ENCODE results near the gene REXO1.
A peak's percentile ranks its signal among the peaks of the same experiment; 100 is the strongest.

Gene REXO1

GRCh38 chr19:1884719-1885334, 36.5 kb upstream of the REXO1 start:
- Histone ChIP-seq H3K27ac (ENCODE audit: low read length, poor library complexity, severe bottlenecking) (peak overlapping the region; percentile 7), H3K14ac (ENCODE audit: low read length in 2 of 2) (peak overlapping the region in 1 of 2 experiments; percentile 87), H3K27me3 (ENCODE audit: control insufficient read depth in 1 of 2, insufficient read depth in 1 of 2, low read length in 2 of 2) (no peaks in the 10 kb centered on the region), H4K91ac (ENCODE audit: low read length) (peak overlapping the region; percentile 76), H2BK15ac (ENCODE audit: low read depth, poor library complexity, severe bottlenecking) (no peak overlapping the region), H2BK5ac (ENCODE audit: low read depth, low read length, poor library complexity, severe bottlenecking) (no peak overlapping the region), H2AK5ac (ENCODE audit: low read length, severe bottlenecking) (no peak overlapping the region), H4K8ac (ENCODE audit: low read length) (no peak overlapping the region), H2AFZ (ENCODE audit: low read depth, low read length) (no peak overlapping the region), H3K18ac (ENCODE audit: low read depth in 1 of 2, low read length in 2 of 2) (peak overlapping the region; percentile 80 to 91), H3K4me2 (ENCODE audit: low read length, poor library complexity, severe bottlenecking) (peak overlapping the region; percentile 68), H3K4me3 (ENCODE audit: insufficient read depth in 1 of 2, low read depth in 1 of 2, low read length in 2 of 2) (peak overlapping the region; percentile 90 to 91), H3K79me1 (replicated peaks; ENCODE audit: low read length, poor library complexity, severe bottlenecking) (peaks cover 9% of the 10 kb centered on the region), H3K36me3 (ENCODE audit: control insufficient read depth in 1 of 2, insufficient read depth in 2 of 2, low read depth in 1 of 2, low read length in 2 of 2) (peaks cover 0 to 26% of the 10 kb centered on the region in 2 experiments), H3K9me3 (ENCODE audit: control insufficient read depth, low read length) (no peaks in the 10 kb centered on the region), H2BK12ac (ENCODE audit: low read length in 2 of 2) (peak overlapping the region in 1 of 2 experiments; percentile 25), H3K4ac (ENCODE audit: low read depth in 1 of 2, low read length in 2 of 2) (peak overlapping the region; percentile 89 to 98), H3K23ac (ENCODE audit: low read length in 2 of 2) (peak overlapping the region in 1 of 2 experiments; percentile 85), H3K4me1 (ENCODE audit: control insufficient read depth, insufficient read depth, low read depth, low read length) (peaks cover 29% of the 10 kb centered on the region), H3K9ac (ENCODE audit: low read length) (peak overlapping the region; percentile 94), H2BK120ac (ENCODE audit: low read depth, low read length) (peak overlapping the region; percentile 68)
- under 1% methylated on average over 35 of the region's 56 CpGs for WGBS
- peak; percentile 37 for DNase-seq

GRCh38 chr19:1884291-1884718, 36.0 kb upstream of the REXO1 start:
- Histone ChIP-seq H3K27ac (ENCODE audit: low read length, poor library complexity, severe bottlenecking) (no peak overlapping the region), H3K4me3 (ENCODE audit: insufficient read depth in 1 of 2, low read depth in 1 of 2, low read length in 2 of 2) (peak overlapping the region; percentile 90 to 91), H3K27me3 (ENCODE audit: control insufficient read depth in 1 of 2, insufficient read depth in 1 of 2, low read length in 2 of 2) (no peaks in the 10 kb centered on the region), H4K91ac (ENCODE audit: low read length) (no peak overlapping the region), H3K14ac (ENCODE audit: low read length in 2 of 2) (no peak overlapping the region), H3K23ac (ENCODE audit: low read length in 2 of 2) (peak overlapping the region in 1 of 2 experiments; percentile 54), H3K18ac (ENCODE audit: low read depth in 1 of 2, low read length in 2 of 2) (peak overlapping the region; percentile 4 to 91), H3K9me3 (ENCODE audit: control insufficient read depth, low read length) (no peaks in the 10 kb centered on the region), H3K4me1 (ENCODE audit: control insufficient read depth, insufficient read depth, low read depth, low read length) (peaks cover 29% of the 10 kb centered on the region), H2BK15ac (ENCODE audit: low read depth, poor library complexity, severe bottlenecking) (no peak overlapping the region), H2AK5ac (ENCODE audit: low read length, severe bottlenecking) (no peak overlapping the region), H2BK5ac (ENCODE audit: low read depth, low read length, poor library complexity, severe bottlenecking) (no peak overlapping the region), H2BK12ac (ENCODE audit: low read length in 2 of 2) (no peak overlapping the region), H4K8ac (ENCODE audit: low read length) (no peak overlapping the region), H3K4ac (ENCODE audit: low read depth in 1 of 2, low read length in 2 of 2) (peak overlapping the region; percentile 5 to 56), H2BK120ac (ENCODE audit: low read depth, low read length) (no peak overlapping the region), H3K9ac (ENCODE audit: low read length) (peak overlapping the region; percentile 94), H3K36me3 (ENCODE audit: control insufficient read depth in 1 of 2, insufficient read depth in 2 of 2, low read depth in 1 of 2, low read length in 2 of 2) (peaks cover 0 to 26% of the 10 kb centered on the region in 2 experiments), H2AFZ (ENCODE audit: low read depth, low read length) (no peak overlapping the region), H3K4me2 (ENCODE audit: low read length, poor library complexity, severe bottlenecking) (peak overlapping the region; percentile 68), H3K79me1 (replicated peaks; ENCODE audit: low read length, poor library complexity, severe bottlenecking) (peaks cover 9% of the 10 kb centered on the region)
- whole genome bisulfite sequencing: 19% methylated on average over 11 of the region's 11 CpGs
- DNase-seq: no peak

- Histone ChIP-seq H3K79me1 (replicated peaks; ENCODE audit: low read length, poor library complexity, severe bottlenecking) (peaks cover 9% of the 10 kb centered on the region), H3K9ac (ENCODE audit: low read length) (peak overlapping the region; percentile 94), H3K36me3 (ENCODE audit: control insufficient read depth in 1 of 2, insufficient read depth in 2 of 2, low read depth in 1 of 2, low read length in 2 of 2) (peaks cover 0 to 29% of the 10 kb centered on the region in 2 experiments), H2AK5ac (ENCODE audit: low read length, severe bottlenecking) (no peak overlapping the region), H3K4me3 (ENCODE audit: insufficient read depth in 1 of 2, low read depth in 1 of 2, low read length in 2 of 2) (peak overlapping the region in 1 of 2 experiments; percentile 91), H3K27me3 (ENCODE audit: control insufficient read depth in 1 of 2, insufficient read depth in 1 of 2, low read length in 2 of 2) (no peaks in the 10 kb centered on the region), H3K27ac (ENCODE audit: low read length, poor library complexity, severe bottlenecking) (no peak overlapping the region), H3K23ac (ENCODE audit: low read length in 2 of 2) (peak overlapping the region in 1 of 2 experiments; percentile 54), H2BK12ac (ENCODE audit: low read length in 2 of 2) (no peak overlapping the region), H3K4me1 (ENCODE audit: control insufficient read depth, insufficient read depth, low read depth, low read length) (peaks cover 29% of the 10 kb centered on the region), H4K91ac (ENCODE audit: low read length) (no peak overlapping the region), H2BK5ac (ENCODE audit: low read depth, low read length, poor library complexity, severe bottlenecking) (no peak overlapping the region), H3K4ac (ENCODE audit: low read depth in 1 of 2, low read length in 2 of 2) (peak overlapping the region; percentile 3 to 25), H3K18ac (ENCODE audit: low read depth in 1 of 2, low read length in 2 of 2) (no peak overlapping the region), H4K8ac (ENCODE audit: low read length) (no peak overlapping the region), H2BK120ac (ENCODE audit: low read depth, low read length) (no peak overlapping the region), H2AFZ (ENCODE audit: low read depth, low read length) (no peak overlapping the region), H3K4me2 (ENCODE audit: low read length, poor library complexity, severe bottlenecking) (peak overlapping the region; percentile 68), H3K9me3 (ENCODE audit: control insufficient read depth, low read length) (no peaks in the 10 kb centered on the region), H2BK15ac (ENCODE audit: low read depth, poor library complexity, severe bottlenecking) (no peak overlapping the region), H3K14ac (ENCODE audit: low read length in 2 of 2) (no peak overlapping the region)
- WGBS: 78% methylated on average over 7 of the region's 8 CpGs
- DNase-seq: no peak
Measured at GRCh38 chr19:1883784-1884183, 35.5 kb upstream of the REXO1 start.

- peaks cover 0 to 34% of the 10 kb centered on the region in 2 experiments for H3K36me3 ChIP-seq (ENCODE audit: control insufficient read depth in 1 of 2, insufficient read depth in 2 of 2, low read depth in 1 of 2, low read length in 2 of 2)
- peak overlapping the region in 1 of 2 experiments; percentile 4 for H3K14ac ChIP-seq (ENCODE audit: low read length in 2 of 2)
- no peak overlapping the region for H2BK12ac ChIP-seq (ENCODE audit: low read length in 2 of 2)
- no peak overlapping the region for H2AK5ac ChIP-seq (ENCODE audit: low read length, severe bottlenecking)
- H2BK15ac ChIP-seq (ENCODE audit: low read depth, poor library complexity, severe bottlenecking): no peak overlapping the region
- peak overlapping the region; percentile 94 for H3K9ac ChIP-seq (ENCODE audit: low read length)
- peaks cover 9% of the 10 kb centered on the region for H3K79me1 ChIP-seq (replicated peaks; ENCODE audit: low read length, poor library complexity, severe bottlenecking)
- peak overlapping the region; percentile 68 for H3K4me2 ChIP-seq (ENCODE audit: low read length, poor library complexity, severe bottlenecking)
- no peaks in the 10 kb centered on the region for H3K9me3 ChIP-seq (ENCODE audit: control insufficient read depth, low read length)
- peak overlapping the region; percentile 7 for H4K91ac ChIP-seq (ENCODE audit: low read length)
- peak overlapping the region in 1 of 2 experiments; percentile 25 for H3K4ac ChIP-seq (ENCODE audit: low read depth in 1 of 2, low read length in 2 of 2)
- peak overlapping the region; percentile 11 to 91 for H3K4me3 ChIP-seq (ENCODE audit: insufficient read depth in 1 of 2, low read depth in 1 of 2, low read length in 2 of 2)
- H2AFZ ChIP-seq (ENCODE audit: low read depth, low read length): no peak overlapping the region
- H2BK120ac ChIP-seq (ENCODE audit: low read depth, low read length): no peak overlapping the region
- no peak for DNase-seq
- WGBS: 84% methylated on average over 22 of the region's 25 CpGs
- no peak overlapping the region for H3K23ac ChIP-seq (ENCODE audit: low read length in 2 of 2)
- H3K18ac ChIP-seq (ENCODE audit: low read depth in 1 of 2, low read length in 2 of 2): no peak overlapping the region
- no peak overlapping the region for H2BK5ac ChIP-seq (ENCODE audit: low read depth, low read length, poor library complexity, severe bottlenecking)
- no peaks in the 10 kb centered on the region for H3K27me3 ChIP-seq (ENCODE audit: control insufficient read depth in 1 of 2, insufficient read depth in 1 of 2, low read length in 2 of 2)
- H3K27ac ChIP-seq (ENCODE audit: low read length, poor library complexity, severe bottlenecking): no peak overlapping the region
- H3K4me1 ChIP-seq (ENCODE audit: control insufficient read depth, insufficient read depth, low read depth, low read length): peaks cover 29% of the 10 kb centered on the region
- no peak overlapping the region for H4K8ac ChIP-seq (ENCODE audit: low read length)
Measured at GRCh38 chr19:1882786-1883692, 34.8 kb upstream of the REXO1 start.

Measured in mesenchymal stem cell (in vitro differentiated cells and primary cell).